HG03469 (cell line): ENCODE results near the gene TXLNG.
A peak's percentile ranks its signal among the peaks of the same experiment; 100 is the strongest.
"Not testable (repeated sequence)": the region's sequence is repeated elsewhere in the genome, so short reads cannot be mapped to it uniquely, and the experiment has no call there.

Source experiments
- ATAC-seq: cut with Tn5 transposase; IDR thresholded peaks from one replicate; pipeline ENCODE4 v1.9.1; 2021; ENCODE audit warnings: mild to moderate bottlenecking, moderate library complexity, moderate number of reproducible peaks; ENCODE audit not compliant: unreplicated experiment

The TXLNG gene

GRCh38 chrX:16836371-16836770 lies 50.1 kb downstream of the TXLNG start:
- ATAC-seq = no peak

GRCh38 chrX:16838202-16839066 lies 52.2 kb downstream of the TXLNG start:
- ATAC-seq = no peak

GRCh38 chrX:16839219-16839851 lies 53.1 kb downstream of the TXLNG start:
- ATAC-seq = no peak

GRCh38 chrX:16839852-16840460 lies 53.7 kb downstream of the TXLNG start:
- ATAC-seq = no peak

- no peak for ATAC-seq
Measured at GRCh38 chrX:16842684-16843083, 56.4 kb downstream of the TXLNG start.

- ATAC-seq = no peak
Measured at GRCh38 chrX:16843208-16843909, 57.1 kb downstream of the TXLNG start.

GRCh38 chrX:16845686-16846085 lies 59.4 kb downstream of the TXLNG start:
- ATAC-seq = no peak

GRCh38 chrX:16848541-16848940 lies 62.3 kb downstream of the TXLNG start:
- ATAC-seq = no peak

GRCh38 chrX:16851421-16851820 lies 65.2 kb downstream of the TXLNG start:
- no peak for ATAC-seq

GRCh38 chrX:16851827-16852226 lies 65.6 kb downstream of the TXLNG start:
- ATAC-seq = no peak

- ATAC-seq = no peak
Measured at GRCh38 chrX:16852617-16853179, 66.4 kb downstream of the TXLNG start.

GRCh38 chrX:16853537-16853936 lies 67.3 kb downstream of the TXLNG start:
- ATAC-seq = no peak

GRCh38 chrX:16855363-16856075 lies 69.3 kb downstream of the TXLNG start:
- ATAC-seq = no peak

GRCh38 chrX:16856076-16856404 lies 69.8 kb downstream of the TXLNG start:
- ATAC-seq = not testable (repeated sequence)

- no peak for ATAC-seq
Measured at GRCh38 chrX:16856744-16857143, 70.5 kb downstream of the TXLNG start.

- ATAC-seq = no peak
Measured at GRCh38 chrX:16862829-16863228, 76.6 kb downstream of the TXLNG start.

- no peak for ATAC-seq
Measured at GRCh38 chrX:16867947-16868346, 81.7 kb downstream of the TXLNG start.

GRCh38 chrX:16868920-16869319 lies 82.7 kb downstream of the TXLNG start:
- no peak for ATAC-seq

- ATAC-seq = peak; percentile 33
Measured at GRCh38 chrX:16869393-16870094, 83.3 kb downstream of the TXLNG start.
